ENCODE results near the gene LSG1.

DNA sequence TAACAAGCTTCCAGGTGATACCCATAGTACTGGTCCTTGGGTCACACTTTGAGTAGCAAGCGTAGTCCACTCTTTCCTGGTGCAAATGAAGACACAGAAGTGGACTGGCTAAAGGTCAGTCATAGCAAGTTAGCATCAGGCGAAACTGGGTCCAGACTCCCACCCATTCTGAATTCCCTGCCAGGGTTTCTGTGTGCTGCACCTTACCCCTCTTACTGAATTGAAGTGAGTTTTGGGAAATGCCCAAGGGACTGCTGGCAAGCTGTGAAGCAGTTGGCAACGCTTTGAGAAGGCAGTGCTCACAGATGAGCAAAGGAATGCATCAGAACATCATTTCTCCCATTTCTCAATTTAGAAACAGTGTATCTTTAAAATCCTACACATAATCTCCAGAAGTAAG, 1.8 kb upstream of the LSG1 start:
- TF ChIP-seq POLR2A (IDR thresholded peaks at IDR 0.05) = no peak
- TF ChIP-seq, protein P1, sequence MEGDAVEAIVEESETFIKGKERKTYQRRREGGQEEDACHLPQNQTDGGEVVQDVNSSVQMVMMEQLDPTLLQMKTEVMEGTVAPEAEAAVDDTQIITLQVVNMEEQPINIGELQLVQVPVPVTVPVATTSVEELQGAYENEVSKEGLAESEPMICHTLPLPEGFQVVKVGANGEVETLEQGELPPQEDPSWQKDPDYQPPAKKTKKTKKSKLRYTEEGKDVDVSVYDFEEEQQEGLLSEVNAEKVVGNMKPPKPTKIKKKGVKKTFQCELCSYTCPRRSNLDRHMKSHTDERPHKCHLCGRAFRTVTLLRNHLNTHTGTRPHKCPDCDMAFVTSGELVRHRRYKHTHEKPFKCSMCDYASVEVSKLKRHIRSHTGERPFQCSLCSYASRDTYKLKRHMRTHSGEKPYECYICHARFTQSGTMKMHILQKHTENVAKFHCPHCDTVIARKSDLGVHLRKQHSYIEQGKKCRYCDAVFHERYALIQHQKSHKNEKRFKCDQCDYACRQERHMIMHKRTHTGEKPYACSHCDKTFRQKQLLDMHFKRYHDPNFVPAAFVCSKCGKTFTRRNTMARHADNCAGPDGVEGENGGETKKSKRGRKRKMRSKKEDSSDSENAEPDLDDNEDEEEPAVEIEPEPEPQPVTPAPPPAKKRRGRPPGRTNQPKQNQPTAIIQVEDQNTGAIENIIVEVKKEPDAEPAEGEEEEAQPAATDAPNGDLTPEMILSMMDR (IDR thresholded peaks at IDR 0.05) = no peak

Measured in adrenal gland (tissue), 5 donors.